Type B pancreatic cell (in vitro differentiated cells): ENCODE data around the gene MRPL37. TPM values are rescaled to one million over a fixed set of nuclear protein-coding genes. Genes with fewer than 3 reads are reported as not detected.

Experiments
- DNase-seq: peaks from one replicate; pipeline ENCODE4 v3.0.0; 2021; ENCODE audit warnings: mixed read lengths; ENCODE audit not compliant: unreplicated experiment; ENCODE audit errors: extremely low spot score
- H3K27ac Mint-ChIP-seq: 2 replicates; pipeline ENCODE4 v1.8.0; 2021; ENCODE audit warnings: mild to moderate bottlenecking, mixed read lengths
- H3K27me3 Mint-ChIP-seq: 2 replicates; pipeline ENCODE4 v1.8.0; 2021; ENCODE audit warnings: mixed read lengths
- H3K36me3 Mint-ChIP-seq: 2 replicates; pipeline ENCODE4 v1.8.0; 2021; ENCODE audit warnings: mixed read lengths
- H3K4me1 Mint-ChIP-seq: one replicate; pipeline ENCODE4 v1.8.0; 2021; ENCODE audit warnings: mixed read lengths; ENCODE audit not compliant: unreplicated experiment
- H3K4me3 Mint-ChIP-seq: 2 replicates; pipeline ENCODE4 v1.8.0; 2021; ENCODE audit warnings: mild to moderate bottlenecking, mixed read lengths
- H3K9me3 Mint-ChIP-seq: 2 replicates; pipeline ENCODE4 v1.8.0; 2021; ENCODE audit warnings: mixed read lengths
- CTCF ChIP-seq: fragments of 200-600 bp; sonication (generic); conservative IDR thresholded peaks from 2 replicates; pipeline ENCODE4 v1.5.0; 2021; ENCODE audit warnings: antibody characterized with exemption, mild to moderate bottlenecking
- total RNA-seq: library from RNA; stranded (reverse); gene quantifications from 2 replicates; pipeline ENCODE4 v1.2.1, GENCODE V29; 2021; ENCODE audit warnings: low replicate concordance

The MRPL37 gene
- total RNA-seq, 1 donor from 2014 or later = 78.4 TPM

GRCh38 chr1:54246116-54246721, 46.3 kb downstream of the MRPL37 start:
- Mint-ChIP-seq H3K36me3 (peaks cover 11% of the 10 kb centered on the region), H3K27ac (no peak overlapping the region), H3K27me3 (no peaks in the 10 kb centered on the region), H3K4me1 (no peaks in the 10 kb centered on the region), H3K4me3 (no peak overlapping the region), H3K9me3 (no peaks in the 10 kb centered on the region)
- TF ChIP-seq CTCF = no peak
- no peak for DNase-seq

GRCh38 chr1:54247863-54248515, 48.0 kb downstream of the MRPL37 start:
- Mint-ChIP-seq H3K4me3 (no peak overlapping the region), H3K27ac (no peak overlapping the region)
- TF ChIP-seq CTCF = no peak

DNA sequence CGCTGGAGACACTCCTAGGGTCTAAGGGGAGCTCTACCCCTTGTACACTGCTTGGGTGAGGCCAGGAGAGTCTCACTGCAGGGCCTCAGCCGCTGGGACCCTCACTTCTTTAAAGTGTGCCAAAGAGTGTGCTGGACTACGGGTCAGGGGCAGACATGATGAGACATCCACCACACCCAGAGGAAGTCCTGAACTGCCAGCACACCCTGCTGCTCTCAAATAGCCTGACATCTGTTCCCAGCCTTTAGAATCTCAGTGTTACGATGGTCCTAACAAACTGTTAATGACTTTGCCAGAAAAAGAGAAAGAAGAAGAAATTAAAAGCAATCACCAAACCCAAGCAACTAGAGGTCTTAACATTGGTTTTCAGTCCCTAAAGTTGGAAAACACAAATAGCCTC, 49.0 kb downstream of the MRPL37 start:
- no peak for DNase-seq
- Mint-ChIP-seq H3K27me3 (no peaks in the 10 kb centered on the region), H3K9me3 (no peaks in the 10 kb centered on the region), H3K27ac (no peak overlapping the region), H3K36me3 (peaks cover 6% of the 10 kb centered on the region), H3K4me3 (no peak overlapping the region), H3K4me1 (peaks cover 5% of the 10 kb centered on the region)
- TF ChIP-seq CTCF = no peak

More at GRCh38 chr1:54247863-54248515, 48.0 kb downstream of the MRPL37 start:
- Mint-ChIP-seq H3K27me3 (no peaks in the 10 kb centered on the region), H3K9me3 (no peaks in the 10 kb centered on the region), H3K4me1 (peaks cover 5% of the 10 kb centered on the region), H3K36me3 (peaks cover 10% of the 10 kb centered on the region)
- no peak for DNase-seq

- H3K36me3 Mint-ChIP-seq = peaks cover under 1% of the 10 kb centered on the region
- H3K4me3 Mint-ChIP-seq = no peak overlapping the region
- H3K27ac Mint-ChIP-seq = no peak overlapping the region
- no peak for TF ChIP-seq CTCF
- no peaks in the 10 kb centered on the region for H3K27me3 Mint-ChIP-seq
- H3K4me1 Mint-ChIP-seq = peaks cover 5% of the 10 kb centered on the region
- no peaks in the 10 kb centered on the region for H3K9me3 Mint-ChIP-seq
- DNase-seq = no peak
These were observed 50.0 kb downstream of the MRPL37 start for GRCh38 chr1:54249819-54250435.

- TF ChIP-seq CTCF = no peak
- no peaks in the 10 kb centered on the region for H3K9me3 Mint-ChIP-seq
- H3K27me3 Mint-ChIP-seq = no peaks in the 10 kb centered on the region
- DNase-seq = no peak
- no peak overlapping the region for H3K4me3 Mint-ChIP-seq
- peaks cover 5% of the 10 kb centered on the region for H3K4me1 Mint-ChIP-seq
- no peaks in the 10 kb centered on the region for H3K36me3 Mint-ChIP-seq
- no peak overlapping the region for H3K27ac Mint-ChIP-seq
These were observed 50.7 kb downstream of the MRPL37 start for GRCh38 chr1:54250670-54251069.
